Inflammatory macrophage (primary cell): ENCODE data around the gene ZCCHC14.

Source experiments
- DNase-seq, 2 donors: peaks; one replicate each; pipeline ENCODE4 v3.0.0-alpha.2; 2020 to 2022

ZCCHC14 gene

GRCh38 chr16:87426423-87427215 lies 66.2 kb downstream of the ZCCHC14 start:
- DNase-seq = no peak

DNA sequence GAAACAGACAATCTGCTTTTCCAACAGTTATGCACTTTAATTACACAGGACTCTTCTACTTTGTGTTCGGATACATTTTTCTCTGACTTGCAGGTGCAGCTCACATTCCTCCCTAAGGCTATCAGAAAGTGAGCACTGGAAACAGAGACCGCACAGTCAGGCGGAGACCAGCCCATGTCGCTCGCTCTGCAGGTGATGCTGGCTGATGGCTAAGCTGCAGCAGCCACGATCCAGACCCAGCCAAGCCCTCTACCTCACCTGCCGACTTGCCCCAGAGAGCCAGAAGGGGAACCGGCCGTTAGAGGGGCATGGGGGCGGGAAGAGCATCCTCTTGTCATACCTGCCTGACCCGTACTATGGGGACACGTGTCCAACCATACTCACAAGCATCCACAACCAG lies 66.9 kb downstream of the ZCCHC14 start:
- DNase-seq = no peak

DNA sequence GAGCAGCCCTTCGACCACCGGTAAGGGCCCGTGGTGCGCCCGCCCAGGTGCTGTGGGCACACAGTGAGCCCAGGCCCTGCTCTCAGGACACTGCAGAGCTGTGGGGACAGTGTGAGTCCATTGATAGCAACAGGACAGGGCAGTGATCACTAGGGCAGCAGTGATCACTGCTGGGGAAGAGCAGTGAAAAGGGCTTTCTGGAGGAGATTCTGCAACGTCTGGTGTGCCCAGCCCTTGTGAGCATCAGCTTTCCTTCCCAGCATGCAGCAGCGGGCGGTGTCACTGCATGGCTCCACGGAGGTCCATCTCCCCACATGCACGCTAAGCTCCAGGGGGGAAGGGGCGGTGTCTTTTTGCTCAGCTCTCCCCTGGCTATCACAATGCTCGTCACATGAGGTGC lies 68.6 kb downstream of the ZCCHC14 start:
- DNase-seq = no peak

DNA sequence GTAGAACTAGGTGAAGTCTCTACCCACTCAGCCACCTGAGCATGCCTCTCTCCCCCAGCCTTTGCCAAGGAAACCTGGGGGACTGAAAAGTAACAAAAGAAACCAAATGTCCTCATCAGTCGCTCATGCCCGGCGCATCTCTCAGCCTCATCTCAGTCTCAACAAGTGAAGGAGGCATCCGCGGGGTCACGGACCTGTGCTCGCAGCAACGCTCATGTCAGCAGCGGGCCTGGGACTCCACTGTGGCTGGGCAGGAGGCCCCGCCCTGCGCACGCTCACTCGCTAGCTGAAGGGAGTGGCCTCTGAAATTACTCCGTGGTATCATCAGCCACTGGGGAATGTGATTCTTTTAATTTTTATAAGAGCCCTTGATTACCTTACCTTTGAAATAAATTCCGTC lies 69.4 kb downstream of the ZCCHC14 start:
- DNase-seq = no peak

DNA sequence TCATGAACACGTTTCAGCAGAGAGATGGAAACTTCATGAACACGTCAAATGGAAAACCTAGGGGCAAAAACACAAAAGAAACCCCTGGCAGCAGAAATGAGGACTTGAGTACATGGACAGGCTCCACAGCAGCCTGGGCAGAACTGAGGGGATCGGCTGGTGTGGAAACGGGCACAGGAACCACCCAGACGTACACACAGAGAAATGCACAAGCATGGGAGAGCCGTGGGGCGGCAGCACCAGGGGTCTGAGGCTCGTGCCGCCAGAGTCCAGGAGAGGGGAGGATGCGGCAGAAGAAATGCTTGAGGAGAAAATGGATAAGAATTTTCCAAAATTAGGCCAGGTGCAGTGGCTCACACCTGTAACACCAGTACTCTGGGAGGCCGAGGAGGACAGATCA lies 70.7 kb downstream of the ZCCHC14 start:
- no peak for DNase-seq

DNA sequence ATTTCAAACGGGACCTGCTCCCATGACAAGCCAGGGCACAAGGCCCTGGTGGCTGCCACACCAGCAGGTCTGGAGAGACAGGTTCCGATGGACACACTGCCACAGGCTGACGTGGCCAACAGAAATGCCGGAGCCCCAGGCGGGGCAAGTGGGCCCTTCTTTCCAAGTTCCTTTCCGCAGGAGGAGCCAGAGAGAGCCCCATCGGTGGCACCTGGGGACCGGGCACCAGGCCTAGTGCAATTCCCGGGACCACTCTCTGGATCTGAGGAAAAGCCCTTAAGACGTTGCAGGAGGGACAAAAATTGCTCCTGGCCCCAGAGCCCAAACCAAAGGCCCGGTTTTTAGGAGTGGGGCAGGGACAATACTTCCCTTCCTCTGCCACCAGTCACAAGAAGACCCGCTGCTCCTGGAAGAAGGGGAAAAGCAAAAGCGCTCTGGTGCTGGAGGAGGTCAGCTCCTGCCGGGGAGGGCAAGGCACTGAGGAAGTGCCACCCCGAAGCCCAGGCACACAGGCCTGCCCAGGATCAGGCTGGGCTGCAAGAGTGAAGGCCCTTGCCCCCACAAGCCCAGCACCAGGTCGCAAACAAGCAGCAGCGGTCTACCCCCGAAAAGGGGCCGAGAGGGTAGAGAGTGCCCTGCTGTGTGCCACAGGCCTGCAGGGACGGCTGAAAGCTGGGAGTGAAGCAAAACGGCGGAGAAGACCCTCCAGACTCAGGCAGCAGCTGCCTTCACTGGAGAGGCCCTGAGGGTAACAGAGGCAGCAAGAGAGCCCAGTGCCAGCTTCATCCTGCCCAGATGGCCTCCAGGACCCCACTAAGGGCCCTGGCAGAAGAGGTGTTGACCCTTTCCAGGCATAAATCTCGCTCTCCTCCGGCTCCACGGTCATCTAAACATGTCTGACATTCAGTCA lies 71.6 kb downstream of the ZCCHC14 start:
- no peak for DNase-seq

DNA sequence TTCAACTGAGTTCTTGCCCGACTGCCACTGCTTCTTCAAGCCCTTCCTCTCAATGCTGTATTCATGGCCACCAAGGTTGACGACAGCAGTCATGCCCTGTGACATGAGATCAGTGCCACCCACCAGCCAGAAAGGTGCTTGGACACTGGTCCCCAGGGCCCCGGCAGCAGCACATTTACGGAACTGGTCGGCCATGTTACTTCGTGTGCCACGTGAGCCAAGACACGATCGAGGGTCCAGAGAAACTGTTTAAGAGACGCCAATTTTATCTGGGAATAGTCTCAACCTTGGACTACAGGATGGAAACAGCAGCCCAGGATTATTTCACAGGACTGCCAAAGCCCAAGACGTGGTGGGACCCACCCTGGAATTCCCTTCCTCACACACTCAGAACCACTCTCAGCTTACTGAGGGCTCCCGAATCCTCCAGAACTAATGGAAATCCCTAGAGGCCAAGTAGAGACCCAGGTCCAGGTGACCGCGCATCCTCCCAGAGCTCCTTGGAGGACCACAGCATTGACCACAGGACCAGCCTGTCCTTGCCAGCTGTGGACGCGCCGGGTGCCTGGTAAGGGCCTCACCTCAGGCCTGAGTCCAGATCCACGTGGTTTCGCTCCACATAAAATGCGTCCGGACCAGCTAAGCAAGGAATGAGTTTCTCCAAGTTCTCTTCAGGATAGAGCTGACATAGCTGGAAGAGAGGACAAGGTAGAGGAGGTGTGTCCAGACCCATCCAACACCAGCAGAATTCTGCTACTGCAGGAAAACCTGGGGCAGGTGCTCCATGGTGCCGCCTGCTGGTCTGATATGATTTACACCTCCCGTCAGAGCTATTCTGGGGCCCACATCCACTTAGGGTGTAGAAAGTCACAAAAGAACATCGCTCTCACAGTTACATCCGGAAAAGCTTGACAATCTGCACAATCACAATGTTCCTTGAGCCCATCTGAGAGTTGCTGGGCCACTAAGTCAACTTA lies 72.5 kb downstream of the ZCCHC14 start:
- no peak for DNase-seq

GRCh38 chr16:87418644-87419043 lies 74.2 kb downstream of the ZCCHC14 start:
- DNase-seq = no peak

- no peak for DNase-seq
These were observed 74.6 kb downstream of the ZCCHC14 start for GRCh38 chr16:87418216-87418615.

DNA sequence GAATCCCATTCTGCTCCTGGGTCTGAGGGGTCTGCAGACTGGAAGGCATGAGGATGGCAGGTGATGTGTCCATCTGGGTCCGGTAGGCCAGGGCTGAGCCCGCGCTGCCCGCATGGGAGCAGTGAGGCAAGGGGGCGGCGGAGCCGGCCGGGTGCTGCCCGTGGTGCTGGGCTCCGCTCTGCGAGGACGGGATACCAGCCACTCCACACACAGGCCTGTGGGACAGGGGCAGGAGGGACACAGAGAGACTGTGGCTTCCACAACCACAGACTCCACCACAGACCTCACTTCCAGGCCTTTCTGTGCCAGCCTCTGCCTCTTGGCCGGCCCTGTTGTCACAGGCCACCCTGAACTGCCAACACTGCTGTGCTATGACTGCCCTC lies 75.3 kb downstream of the ZCCHC14 start:
- DNase-seq = no peak

DNA sequence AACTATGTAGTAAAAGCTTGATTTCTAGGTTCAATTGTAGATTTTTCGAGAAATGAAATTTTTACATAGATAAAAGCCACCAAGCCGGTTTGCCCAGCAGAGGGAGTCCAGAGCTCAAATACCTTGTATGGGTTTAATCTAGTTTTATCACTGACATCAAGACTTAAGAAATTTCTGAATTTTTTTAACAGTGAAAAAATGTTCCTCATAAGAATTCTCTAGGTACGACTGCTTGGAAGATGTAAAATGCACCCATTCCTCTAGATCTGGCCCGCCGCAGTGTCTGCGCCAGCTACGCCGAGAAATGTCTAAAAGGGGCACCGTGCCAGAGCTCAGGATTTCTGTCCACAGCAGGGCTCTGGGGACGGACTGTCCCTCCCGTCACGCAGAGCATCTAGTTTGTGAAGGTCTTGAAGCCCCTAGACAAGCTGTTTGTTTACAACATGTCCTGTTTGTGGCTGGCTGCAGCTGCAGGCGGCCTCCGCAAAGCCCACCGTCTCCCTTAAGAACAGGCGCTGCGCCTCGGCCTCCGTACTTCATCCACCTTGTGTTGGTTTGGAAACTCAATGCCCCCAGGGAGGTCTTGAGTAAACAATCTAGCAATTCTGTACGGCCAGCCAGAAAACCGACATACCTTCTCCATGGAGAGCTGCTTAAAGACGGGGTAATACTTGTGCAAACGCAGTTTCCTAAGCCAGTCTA lies 75.8 kb downstream of the ZCCHC14 start:
- DNase-seq = peak; percentile 35 to 51

DNA sequence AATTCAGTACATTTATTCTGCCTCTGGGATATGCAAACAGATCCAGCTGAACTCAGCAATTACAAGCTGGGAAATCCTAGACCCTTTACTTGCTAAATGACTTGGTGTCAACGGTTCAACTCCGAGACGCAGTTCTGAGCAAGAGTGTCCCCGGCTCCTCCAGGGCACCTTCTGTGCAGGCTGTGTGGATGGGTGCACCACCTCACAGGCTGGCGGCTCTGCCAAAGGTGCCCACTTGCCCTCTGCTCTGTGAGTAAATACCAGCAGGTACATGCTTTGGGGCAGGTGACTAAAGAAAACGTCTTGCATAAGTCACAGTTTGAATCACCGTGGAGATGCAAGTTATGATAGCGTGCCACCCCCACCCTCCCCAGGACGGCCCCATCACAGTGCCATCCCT lies 77.4 kb downstream of the ZCCHC14 start:
- DNase-seq = no peak

GRCh38 chr16:87414251-87414680 lies 78.6 kb downstream of the ZCCHC14 start:
- DNase-seq = no peak

DNA sequence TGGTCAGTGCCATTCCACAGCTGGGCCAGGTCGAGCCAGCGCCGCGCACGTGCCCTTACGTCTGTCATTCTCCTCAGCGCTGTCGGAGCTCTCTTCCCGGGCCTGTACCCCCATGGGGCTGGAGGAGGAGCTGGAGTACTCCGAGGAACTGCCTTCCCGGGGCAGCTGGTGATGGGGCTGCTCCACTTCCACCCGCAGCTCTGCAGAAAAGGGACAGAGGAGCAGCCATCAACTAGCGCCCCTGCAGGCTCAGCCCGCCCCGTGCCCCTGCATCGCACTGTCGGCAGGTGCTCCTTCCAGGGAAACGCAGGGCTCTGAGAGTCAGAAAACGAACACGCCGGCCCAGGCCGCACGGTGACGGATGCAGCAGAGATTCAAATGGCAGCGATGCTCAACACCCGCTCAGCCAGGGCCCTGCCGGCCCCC lies 79.8 kb downstream of the ZCCHC14 start:
- no peak for DNase-seq

DNA sequence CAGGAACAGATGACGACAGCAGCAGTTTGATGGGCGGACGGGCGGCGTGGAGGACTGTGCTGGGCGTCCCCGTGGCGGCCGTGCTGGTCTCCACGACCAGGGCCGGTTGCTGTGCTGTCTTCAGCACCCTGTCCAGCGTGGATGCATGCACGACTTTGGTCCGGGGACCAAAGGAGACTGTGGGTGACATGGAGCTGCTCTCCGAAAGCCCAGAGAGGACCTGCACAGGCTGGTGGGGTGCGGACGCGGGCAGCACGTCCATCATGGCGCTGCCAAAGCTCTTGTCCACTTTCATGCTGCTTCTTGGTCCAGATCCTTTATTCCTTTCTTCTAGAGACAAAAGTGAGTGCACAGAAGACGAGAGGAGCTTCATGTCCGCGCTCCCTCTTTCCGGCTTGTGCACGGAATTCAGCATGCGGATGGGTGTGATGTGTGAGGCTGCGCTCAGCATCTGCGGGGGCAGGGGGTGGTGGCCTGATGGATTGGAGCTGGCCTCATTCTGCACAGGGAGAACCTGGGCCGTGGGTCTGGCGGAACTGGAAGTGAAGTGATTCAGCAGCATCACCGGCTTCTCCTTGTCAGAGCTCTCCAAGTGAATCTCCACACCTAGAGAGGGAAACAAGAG lies 80.3 kb downstream of the ZCCHC14 start:
- DNase-seq = no peak

DNA sequence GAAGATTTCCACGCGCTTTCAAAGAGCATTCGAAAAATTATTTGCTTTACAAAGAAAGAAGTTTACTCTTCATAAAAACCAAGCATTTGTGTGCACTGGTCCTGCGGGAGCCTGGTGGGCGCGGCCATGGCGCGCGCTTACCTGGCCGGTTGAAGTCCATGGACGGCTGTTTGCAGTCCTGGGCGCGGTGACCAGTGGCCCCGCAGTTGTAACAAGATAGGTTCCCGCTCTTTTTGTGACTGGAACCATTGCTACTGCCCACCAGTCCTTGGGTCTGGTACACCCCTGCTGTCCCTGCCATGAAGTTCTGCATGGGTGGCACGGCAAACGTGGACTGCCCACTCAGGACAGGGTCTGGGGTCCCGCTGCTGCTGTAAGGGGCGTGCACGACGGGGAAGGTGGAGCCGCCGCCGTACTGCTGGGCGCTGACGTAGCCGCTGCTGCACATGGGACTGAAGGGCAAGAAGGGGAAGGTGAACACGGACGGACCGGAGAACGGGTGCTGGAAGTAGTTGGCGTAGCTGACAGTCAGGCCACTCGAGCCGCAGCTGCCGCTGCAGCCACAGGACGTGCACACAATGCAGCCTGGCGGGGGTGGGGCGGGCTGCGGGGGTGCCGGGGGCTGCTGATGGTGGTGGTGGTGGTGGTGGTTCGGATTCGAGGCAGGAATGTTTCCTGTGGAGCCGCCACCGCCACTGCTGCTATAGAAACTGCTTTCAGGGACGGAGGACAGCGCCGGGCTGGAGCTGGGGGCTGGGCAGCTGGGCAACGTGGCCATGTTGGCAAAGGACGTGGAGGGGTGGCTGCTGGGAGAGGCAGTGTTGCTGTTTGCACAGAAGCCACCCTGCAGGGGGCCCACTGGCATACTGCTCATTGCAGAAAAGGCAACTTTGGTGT lies 81.2 kb downstream of the ZCCHC14 start:
- DNase-seq = no peak

- no peak for DNase-seq
These were observed 81.9 kb downstream of the ZCCHC14 start for GRCh38 chr16:87410968-87411367.

DNA sequence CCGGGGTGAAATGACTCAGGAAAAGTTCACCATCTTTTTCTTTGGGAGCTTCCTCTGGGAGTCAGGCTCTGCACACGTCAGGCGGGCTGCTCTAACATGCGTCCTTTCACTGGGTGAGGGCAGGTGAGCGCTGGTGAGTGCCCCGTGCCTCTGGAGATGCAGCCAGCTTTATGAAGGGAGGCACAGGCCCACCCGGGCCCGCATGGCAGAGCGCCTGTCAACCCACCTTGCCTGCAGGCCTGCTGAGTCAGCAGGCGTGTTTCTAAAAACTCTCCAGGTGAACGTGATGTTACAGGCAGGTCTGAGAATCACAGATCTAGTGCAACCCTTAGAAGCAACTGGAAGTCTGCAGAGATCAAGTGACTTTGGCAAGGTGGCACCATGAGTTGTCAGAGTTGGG lies 82.3 kb downstream of the ZCCHC14 start:
- DNase-seq = no peak

GRCh38 chr16:87409781-87410180 lies 83.0 kb downstream of the ZCCHC14 start:
- DNase-seq = no peak

- DNase-seq = no peak
These were observed 83.7 kb downstream of the ZCCHC14 start for GRCh38 chr16:87409153-87409552.
